ENCODE results near the gene WDR33.
A peak's percentile ranks its signal among the peaks of the same experiment; 100 is the strongest.

Gene WDR33

DNA sequence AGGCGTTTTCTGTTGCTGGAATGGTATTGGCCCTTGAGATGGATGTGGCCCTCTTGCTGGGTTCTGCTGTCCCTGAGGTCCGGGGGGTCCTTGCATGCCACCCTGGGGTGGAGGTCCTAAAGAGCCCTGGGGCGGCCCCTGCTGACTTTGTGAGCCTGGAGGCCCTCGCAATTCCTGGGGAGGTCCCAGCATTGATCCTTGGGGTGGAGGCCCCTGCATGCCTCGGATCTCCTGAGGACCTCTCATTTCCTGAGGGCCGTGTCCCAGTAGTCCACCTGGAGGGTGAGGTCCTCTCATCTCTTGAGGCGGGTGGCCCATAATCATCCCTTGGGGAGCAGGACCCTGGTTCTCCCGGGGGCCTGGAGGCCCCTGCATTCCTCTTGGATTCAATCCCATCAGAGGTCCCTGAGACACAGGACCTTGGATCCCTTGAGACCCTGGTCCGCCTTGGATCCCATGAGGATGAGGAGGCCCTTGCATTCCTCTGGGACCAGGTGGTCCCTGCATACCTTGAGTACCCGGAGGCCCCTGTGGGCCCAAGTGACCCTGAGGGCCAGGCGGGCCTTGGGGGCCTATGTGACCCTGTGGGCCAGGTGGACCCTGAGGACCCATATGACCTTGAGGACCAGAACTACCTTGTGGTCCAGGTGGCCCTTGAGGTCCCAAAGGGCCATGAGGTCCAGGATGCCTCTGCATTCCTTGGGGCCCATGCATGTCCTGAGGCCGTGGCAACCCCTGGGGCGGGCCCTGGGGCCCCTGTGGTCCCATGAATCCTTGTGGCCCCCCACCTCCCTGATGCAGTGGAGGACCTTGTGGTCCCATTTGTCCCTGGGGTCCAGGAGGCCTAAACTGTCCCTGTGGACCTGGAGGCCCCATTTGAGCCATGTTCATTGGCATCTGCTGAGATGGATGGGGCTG, 91.4 kb downstream of the WDR33 start:
- DNase-seq (ENCODE audit: low spot score) = no peak

GRCh38 chr2:127718271-127718670, 92.7 kb downstream of the WDR33 start:
- DNase-seq (ENCODE audit: low spot score) = no peak

DNA sequence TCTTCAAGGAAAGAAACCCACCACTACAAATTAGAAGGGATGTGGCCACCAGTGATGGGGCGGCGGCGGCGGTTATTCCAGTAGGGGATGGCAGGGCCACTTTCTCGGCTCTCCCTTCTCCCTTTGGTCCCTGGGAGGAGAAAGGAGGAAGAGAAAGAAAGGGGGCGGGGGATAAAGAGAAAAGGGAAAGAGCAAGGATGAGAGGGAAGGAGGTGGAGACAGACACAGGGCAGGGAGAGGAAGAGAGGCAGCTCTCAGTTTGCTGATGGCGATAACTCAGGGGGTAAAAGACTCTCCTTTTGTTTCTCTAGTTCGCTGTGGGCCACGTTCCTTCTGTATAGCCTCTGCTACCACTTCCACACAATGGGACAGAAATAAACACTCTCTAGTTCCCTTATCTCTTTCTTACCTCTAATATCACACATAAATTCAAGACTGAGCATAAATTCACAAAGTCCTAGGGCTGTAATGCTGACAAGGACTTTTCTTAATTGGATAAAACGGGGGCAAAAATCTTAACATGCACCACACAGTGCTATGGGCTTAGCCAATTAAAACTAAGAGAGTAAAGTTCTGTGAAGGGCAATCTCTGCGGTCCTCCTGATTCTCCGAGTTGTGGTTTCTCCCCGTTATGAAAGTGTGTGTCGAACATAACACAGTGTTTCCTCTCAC, 95.1 kb downstream of the WDR33 start:
- no peak for DNase-seq (ENCODE audit: low spot score)

GRCh38 chr2:127713562-127713961, 97.4 kb downstream of the WDR33 start:
- no peak for DNase-seq (ENCODE audit: low spot score)

GRCh38 chr2:127712999-127713398, 98.0 kb downstream of the WDR33 start:
- DNase-seq (ENCODE audit: low spot score) = no peak

GRCh38 chr2:127709336-127709735, 101.6 kb downstream of the WDR33 start:
- no peak for DNase-seq (ENCODE audit: low spot score)

DNA sequence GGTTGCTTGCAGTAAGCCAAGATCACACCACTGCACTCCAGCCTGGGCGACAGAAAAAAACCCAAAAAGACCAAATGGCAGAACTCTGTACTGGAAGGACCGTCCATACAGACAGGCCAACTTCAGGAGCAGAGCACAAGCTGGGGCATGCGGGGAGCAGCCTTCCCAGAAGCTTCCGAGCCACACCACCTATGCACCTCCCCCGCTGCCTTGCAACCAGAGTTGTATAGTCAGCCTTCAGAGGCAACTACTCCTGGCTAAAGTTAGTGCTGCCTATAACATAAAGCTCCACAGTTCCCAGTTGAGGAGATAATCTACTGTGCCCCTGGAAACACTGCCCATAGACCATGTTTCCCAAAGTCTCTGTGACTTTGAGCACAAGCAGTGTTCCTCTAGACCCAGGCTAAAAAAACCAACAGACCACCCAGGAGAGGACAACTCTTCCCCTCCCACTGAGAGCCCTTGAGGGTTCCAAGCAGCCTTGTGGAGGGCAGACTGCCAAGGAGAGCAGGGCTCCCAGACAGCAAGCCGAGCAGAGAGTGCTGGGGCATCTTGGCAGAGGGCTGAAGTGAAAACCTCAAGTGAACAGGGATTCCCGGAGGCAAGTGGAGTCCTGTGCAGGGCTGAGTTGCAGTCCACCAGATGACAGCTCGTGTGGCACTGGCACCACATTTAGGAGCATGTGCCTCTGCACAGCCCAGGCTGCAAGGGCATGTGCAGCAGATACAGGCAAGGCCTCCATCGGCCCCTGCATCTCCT, 102.9 kb downstream of the WDR33 start:
- no peak for DNase-seq (ENCODE audit: low spot score)

- no peak for DNase-seq (ENCODE audit: low spot score)
Observed at GRCh38 chr2:127706215-127706990, 104.6 kb downstream of the WDR33 start.

DNA sequence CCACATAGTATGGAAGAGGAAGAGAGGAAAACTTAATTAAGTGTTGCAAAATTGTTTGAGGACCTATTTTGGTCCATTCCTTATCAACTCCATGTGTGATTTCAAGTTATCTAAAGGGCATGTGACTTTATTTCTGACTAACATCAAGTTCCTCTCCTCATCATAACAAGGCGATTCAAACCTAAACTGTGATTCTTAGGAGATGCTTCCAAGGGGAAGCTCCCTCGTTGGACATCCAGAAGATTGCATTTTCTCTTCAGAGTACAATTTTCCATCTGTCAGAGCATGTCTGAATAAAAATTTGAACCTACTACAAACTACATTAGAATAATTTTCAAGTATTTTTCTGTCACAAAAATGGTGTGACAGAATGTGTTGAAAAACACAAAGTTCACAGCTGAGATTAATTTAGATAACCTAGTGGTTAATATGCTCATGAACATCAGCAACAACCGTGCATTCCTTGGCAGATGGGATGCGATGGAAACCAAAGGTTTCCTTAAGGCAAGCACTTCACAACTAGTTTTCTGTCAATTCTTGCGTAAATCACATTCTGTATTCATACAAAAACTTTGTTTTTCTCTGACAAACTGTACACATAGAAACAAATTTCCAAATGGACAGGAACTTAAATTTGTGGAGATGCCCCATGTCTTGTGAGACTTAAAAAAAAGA, 105.4 kb downstream of the WDR33 start:
- no peak for DNase-seq (ENCODE audit: low spot score)

- DNase-seq (ENCODE audit: low spot score) = no peak
Observed at GRCh38 chr2:127704641-127705390, 106.2 kb downstream of the WDR33 start.

DNA sequence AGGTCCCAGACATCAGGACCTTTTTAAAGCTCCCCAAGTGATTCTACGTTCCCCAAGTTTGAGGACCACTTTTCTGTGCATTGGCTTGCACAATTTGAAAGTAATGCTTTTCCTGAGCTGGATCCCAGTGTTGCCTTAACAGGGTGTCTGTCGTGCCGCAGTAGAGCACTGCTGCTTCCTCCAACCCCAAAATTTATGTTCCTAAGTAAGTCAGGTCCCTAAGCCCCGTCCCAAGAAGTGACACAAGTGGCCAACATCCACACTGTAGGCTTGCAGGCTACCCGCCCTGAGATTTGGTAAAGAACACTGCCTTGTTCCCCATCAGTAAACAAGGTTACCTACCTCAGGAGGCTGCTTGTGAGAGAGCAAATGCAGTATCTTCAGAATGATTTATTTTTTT, 107.7 kb downstream of the WDR33 start:
- no peak for DNase-seq (ENCODE audit: low spot score)

- no peak for DNase-seq (ENCODE audit: low spot score)
Observed at GRCh38 chr2:127702395-127703009, 108.5 kb downstream of the WDR33 start.

GRCh38 chr2:127701651-127702394, 109.1 kb downstream of the WDR33 start:
- DNase-seq (ENCODE audit: low spot score) = peak; percentile 80

DNA sequence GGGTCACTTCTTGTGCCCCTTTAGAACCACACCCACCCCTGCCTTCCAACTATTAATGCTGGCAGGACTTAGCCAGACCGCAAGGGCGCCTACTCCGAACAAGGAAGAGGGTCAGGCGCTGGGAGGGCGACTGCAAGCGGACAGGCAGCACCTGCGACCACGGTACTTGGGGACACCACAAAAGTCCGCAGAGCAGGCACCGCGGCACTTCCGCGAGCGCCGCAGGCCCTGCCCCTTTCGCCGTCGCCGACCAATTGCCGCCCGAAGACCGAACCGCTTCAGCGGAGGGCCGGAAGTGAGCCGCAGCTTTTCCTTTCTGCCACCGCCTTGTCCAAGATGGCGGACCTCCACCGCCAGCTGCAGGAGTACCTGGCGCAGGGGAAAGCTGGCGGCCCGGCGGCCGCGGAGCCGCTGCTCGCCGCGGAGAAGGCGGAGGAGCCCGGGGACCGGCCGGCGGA, 109.7 kb downstream of the WDR33 start, which contains the start of gene SFT2D3:
SFT2D3 (plus strand) TSS at position 305 of the 458 bp plus-strand sequence; CDS start at position 337, 32 bp downstream.
- peak; percentile 95 for DNase-seq (ENCODE audit: low spot score)

GRCh38 chr2:127700527-127701192, 110.3 kb downstream of the WDR33 start:
- peak; percentile 93 for DNase-seq (ENCODE audit: low spot score)

DNA sequence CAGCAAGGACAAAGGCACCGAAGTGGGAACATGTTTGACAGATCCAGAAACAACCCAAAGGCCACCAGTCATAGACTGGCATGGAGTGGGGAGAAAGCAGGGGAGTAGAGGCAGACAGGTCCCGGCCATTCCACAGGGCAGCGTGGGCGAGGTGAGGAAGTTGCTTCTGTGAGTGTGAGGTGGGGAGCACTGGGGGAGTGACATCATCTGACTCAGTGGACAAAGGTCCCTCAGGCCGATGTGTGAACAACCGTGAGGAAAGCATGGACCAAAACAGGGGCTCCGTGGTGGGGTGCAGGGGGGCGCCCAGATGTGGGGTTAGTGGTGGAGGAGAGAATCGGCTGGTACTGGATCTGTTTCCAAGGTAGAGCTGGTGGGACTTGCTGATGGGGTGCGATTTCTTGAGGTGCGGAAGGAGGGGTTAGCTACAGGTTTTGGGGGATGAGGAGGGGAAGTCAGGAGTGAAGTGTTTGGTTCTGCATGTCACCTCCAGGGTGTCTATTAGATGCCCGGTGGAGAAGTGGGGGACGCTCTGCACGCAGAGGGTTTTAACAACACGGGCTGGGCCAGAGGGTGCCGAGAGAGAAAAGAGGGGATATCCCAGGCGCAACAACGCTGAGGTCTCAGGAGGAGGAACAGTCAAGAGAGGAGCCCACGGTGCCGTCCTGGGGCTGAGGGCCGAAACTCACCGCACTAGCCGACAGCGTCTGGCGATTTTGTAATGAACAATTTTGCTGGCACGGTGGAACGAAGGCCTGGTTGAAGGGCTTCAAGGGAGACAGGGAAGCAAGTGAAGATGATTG, 112.2 kb downstream of the WDR33 start:
- DNase-seq (ENCODE audit: low spot score) = no peak

DNA sequence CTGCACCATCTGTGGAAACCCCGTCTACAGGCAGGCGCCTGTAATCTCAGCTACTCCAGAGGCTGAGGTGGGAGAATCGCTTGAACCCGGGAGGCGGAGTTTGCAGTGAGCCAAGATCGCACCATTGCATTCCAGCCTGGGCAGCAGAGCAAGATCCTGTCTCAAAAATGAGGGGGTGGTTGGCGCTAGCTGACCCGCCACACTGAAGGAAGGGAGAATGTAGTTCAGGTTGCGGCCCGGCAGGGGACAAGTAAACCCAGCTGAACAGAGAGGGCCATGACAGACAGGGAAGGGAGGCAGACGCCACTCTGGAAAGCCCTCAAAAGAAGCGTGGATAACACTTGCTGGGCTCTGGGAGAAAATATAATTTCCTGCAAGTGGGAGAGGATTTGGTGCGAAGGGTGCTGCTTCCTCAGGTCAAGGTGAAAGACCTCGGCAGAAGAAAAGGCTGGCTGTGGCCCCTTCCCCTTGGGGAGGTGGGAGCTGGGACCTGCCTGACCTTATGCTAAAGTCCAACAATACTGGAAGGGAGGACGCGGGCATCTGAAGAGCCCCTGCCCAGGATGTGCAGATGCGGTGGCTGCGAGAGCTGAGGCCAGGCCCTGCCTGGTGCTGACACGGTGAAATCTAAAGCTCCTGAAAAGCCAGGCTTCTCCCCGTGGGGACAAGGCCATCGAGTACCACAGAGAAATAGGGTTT, 113.3 kb downstream of the WDR33 start:
- DNase-seq (ENCODE audit: low spot score) = no peak

Measured in HuH-7.5 (cell line).